ENCODE measurements around the gene EEF2K.

Gene EEF2K

DNA sequence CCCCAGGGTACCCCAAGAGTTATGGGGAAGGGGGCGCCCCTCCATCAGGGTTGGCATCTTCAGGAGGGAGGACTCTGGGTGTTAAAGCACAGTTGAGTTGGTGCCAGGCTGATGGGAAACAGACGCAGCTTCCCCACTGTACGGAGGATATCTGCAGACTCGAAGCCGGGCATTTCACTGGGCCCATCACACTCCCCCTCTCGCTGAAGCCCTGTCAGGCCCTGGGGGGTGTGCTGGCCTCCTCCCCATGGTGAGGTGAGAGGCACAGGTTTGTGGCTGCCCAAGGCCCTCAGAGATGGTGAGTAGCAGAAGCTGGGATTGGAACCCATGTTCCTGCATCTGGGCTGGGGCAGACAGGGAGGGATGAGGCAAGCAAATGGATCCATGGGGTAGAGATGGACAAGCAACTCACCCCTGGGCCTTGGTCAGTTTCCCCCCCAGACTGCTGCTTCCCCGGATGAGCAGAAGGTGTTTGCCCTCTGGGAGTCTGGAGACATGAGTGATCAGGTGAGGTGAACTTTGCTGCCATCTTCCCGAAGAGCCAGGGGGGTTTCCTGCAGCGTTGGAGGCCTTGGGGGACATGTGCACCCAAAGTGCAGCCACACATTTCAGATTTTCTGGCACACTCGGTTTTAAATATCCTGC is 122.1 kb downstream of the EEF2K start:
- no peak for DNase-seq (ENCODE audit: low read depth in 2 of 2, low spot score in 1 of 2)

GRCh38 chr16:22329199-22329695 is 123.2 kb downstream of the EEF2K start:
- DNase-seq (ENCODE audit: low read depth in 2 of 2, low spot score in 1 of 2) = no peak

DNA sequence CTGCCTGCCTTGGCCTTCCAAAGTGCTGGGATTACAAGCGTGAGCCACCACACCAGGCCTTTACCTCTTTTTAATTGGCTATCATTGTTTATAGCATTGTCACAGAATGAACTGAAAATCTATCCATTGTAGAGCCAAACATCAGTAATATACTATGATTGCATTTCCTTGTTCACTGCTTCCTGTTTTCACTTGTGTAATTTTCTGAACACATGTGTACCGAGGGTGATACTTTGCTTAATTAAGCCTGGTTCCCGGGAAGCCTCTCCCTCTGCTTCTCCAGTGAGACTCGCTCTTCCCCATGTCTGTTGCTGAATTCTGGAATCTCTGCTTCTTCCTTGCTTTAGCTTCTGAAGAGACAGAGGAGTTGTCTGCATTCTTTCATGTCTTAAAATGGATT is 124.2 kb downstream of the EEF2K start:
- no peak for DNase-seq (ENCODE audit: low read depth in 2 of 2, low spot score in 1 of 2)

GRCh38 chr16:22333457-22333994 is 127.4 kb downstream of the EEF2K start:
- no peak for DNase-seq (ENCODE audit: low read depth in 2 of 2, low spot score in 1 of 2)

- no peak for DNase-seq (ENCODE audit: low read depth in 2 of 2, low spot score in 1 of 2)
Observed at GRCh38 chr16:22335668-22336246, 129.7 kb downstream of the EEF2K start.

- no peak for DNase-seq (ENCODE audit: low read depth in 2 of 2, low spot score in 1 of 2)
Observed at GRCh38 chr16:22336581-22336980, 130.5 kb downstream of the EEF2K start.

DNA sequence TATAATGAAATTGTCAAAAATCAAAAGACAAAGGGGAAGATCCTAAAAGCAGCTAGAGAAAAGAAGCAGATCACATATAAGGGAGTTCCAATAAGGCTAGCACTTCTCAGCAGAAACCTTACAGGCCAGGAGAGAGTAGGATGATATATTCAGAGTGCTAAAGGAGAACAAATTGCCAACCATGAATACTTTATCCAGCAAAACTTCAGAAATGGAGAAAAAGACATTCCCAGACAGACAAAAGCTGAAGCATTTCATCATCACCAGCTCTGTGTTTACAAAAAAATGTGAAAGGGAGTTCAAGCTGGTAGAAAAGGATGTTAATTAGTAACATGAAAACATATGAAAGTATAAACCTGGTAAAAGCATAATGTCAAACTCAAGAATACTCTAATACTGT is 131.0 kb downstream of the EEF2K start:
- DNase-seq (ENCODE audit: low read depth in 2 of 2, low spot score in 1 of 2) = no peak

DNA sequence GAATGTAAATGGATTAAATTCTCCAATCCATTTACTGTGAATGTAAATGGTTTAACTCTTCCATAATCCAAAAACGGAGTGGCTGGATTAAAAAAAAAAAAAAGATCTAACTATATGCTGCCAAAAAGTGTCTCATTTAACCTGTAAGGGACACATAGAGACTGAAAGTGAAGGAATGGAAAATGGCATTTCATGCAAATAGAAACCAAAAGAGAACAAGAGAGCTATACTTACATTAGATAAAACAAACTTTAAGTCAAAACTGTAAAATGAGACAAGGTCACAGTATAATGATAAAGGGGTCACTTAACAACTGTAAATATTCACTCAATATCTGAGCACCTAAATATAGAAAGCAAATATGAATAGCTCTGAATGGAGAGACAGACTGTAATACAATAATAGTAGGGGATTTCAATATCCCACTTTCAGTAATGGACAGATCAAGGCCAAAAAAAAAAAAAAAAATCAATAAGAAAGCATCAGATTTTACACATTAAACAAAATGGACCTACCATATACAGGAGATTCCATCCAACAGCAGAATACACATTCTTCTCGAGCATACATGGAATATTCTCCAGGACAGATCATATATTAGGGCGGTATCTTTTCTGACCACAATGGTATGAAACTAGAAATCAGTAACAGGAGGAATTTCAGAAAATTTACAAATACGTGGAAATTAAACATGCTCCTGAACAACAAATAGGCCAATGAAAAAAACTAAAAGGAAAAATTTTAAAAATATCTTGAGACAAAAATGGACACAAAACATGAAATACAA is 132.0 kb downstream of the EEF2K start:
- DNase-seq (ENCODE audit: low read depth in 2 of 2, low spot score in 1 of 2) = no peak

Measured in stimulated activated CD8-positive, alpha-beta memory T cell treated with anti-CD3 and anti-CD28 coated beads, Interleukin-4, amount 100 ng/mL, for 1 hour (primary cell).